PC-9 (cell line): ENCODE results near the gene EPHB2.

Source experiments
- EZH2 ChIP-seq: fragments of 200-600 bp; sonication (generic); IDR thresholded peaks from 2 replicates; pipeline ENCODE4 v1.8.0; 2017; ENCODE audit warnings: antibody characterized with exemption, low read depth
- TF ChIP-seq, protein P1 (sequence below): fragments of 200-600 bp; sonication (generic); conservative IDR thresholded peaks from 2 replicates; pipeline ENCODE4 v1.6.1; 2017; ENCODE audit warnings: mixed run types, antibody characterized with exemption, mild to moderate bottlenecking, moderate library complexity

DNA sequence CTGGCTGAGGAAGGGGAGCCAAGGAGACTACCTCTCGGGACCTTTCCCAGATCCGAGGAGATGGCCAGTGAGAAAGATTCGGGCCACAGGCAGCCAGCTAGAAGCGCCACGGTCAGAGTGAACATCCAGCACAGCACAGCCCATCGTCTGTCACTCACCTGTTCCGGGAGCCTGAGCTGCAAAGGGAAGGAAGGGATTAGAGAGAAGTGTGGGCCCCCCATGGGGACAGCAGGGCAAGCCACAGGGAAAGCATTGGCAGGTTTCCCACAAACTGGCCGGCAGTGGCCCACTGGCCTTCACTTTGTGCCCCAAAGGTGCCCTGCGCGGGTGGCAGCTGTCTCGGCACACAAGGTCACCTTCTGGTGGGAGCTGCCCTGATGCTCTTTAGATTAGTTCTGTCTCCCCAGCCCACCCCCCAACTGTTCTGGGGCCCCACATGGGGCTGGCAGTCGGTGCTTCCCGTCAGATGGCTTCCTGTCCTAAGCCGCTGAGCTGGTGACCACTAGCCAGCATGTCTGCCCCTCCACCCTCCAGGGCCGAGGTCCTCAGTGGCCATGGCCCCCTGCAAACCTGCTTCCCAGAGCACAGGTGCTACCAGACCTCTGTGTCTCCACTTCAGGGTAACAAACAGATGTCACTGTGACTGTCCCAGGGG, 205.3 kb downstream of the EPHB2 start:
- TF ChIP-seq, protein P1, sequence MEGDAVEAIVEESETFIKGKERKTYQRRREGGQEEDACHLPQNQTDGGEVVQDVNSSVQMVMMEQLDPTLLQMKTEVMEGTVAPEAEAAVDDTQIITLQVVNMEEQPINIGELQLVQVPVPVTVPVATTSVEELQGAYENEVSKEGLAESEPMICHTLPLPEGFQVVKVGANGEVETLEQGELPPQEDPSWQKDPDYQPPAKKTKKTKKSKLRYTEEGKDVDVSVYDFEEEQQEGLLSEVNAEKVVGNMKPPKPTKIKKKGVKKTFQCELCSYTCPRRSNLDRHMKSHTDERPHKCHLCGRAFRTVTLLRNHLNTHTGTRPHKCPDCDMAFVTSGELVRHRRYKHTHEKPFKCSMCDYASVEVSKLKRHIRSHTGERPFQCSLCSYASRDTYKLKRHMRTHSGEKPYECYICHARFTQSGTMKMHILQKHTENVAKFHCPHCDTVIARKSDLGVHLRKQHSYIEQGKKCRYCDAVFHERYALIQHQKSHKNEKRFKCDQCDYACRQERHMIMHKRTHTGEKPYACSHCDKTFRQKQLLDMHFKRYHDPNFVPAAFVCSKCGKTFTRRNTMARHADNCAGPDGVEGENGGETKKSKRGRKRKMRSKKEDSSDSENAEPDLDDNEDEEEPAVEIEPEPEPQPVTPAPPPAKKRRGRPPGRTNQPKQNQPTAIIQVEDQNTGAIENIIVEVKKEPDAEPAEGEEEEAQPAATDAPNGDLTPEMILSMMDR = no peak
- TF ChIP-seq EZH2 = no peak
